Liver (tissue), 9 donors: ENCODE measurements around the gene AK1. TPM values are rescaled to one million over a fixed set of nuclear protein-coding genes. Genes with fewer than 3 reads are reported as not detected.
A peak's percentile ranks its signal among the peaks of the same experiment; 100 is the strongest.

Experiments used
- DNase-seq: peaks from one replicate; pipeline ENCODE4 v3.0.0-alpha.2; 2017; ENCODE audit warnings: low spot score
- H3K27ac ChIP-seq, 2 donors: one replicate each; pipeline ENCODE4 v1.7.0; 2013; ENCODE audit warnings: inconsistent platforms in 2 of 2, low read length in 2 of 2, control low read depth in 1 of 2, low read depth in 1 of 2, mild to moderate bottlenecking in 1 of 2
- H3K27me3 ChIP-seq, 4 donors: one replicate each; pipeline versions ENCODE4 v1.6.1 to v1.7.0; 2013; ENCODE audit warnings: low read length in 3 of 4, inconsistent platforms in 1 of 4, mild to moderate bottlenecking in 1 of 4, moderate library complexity in 1 of 4; ENCODE audit not compliant: control insufficient read depth in 4 of 4, insufficient read depth in 4 of 4
- H3K36me3 ChIP-seq, 4 donors: one replicate each; pipeline versions ENCODE4 v1.6.1 to v1.7.0; 2013; ENCODE audit warnings: low read length in 3 of 4, mild to moderate bottlenecking in 3 of 4, low read depth in 1 of 4, moderate library complexity in 1 of 4; ENCODE audit not compliant: control insufficient read depth in 4 of 4, insufficient read depth in 3 of 4
- H3K4me1 ChIP-seq, 4 donors: one replicate each; pipeline versions ENCODE4 v1.6.1 to v1.7.0; 2013; ENCODE audit warnings: low read length in 3 of 4, mild to moderate bottlenecking in 3 of 4, moderate library complexity in 1 of 4; ENCODE audit not compliant: control insufficient read depth in 4 of 4, insufficient read depth in 4 of 4
- H3K4me3 ChIP-seq, 3 donors: one replicate each; pipeline versions ENCODE4 v1.6.1 to v1.7.0; 2013; ENCODE audit warnings: low read length in 3 of 3, control low read depth in 1 of 3, low read depth in 1 of 3, mild to moderate bottlenecking in 1 of 3
- H3K9ac ChIP-seq, 2 donors: one replicate each; pipeline ENCODE4 v1.7.0; 2013; ENCODE audit warnings: low read length in 2 of 2, mild to moderate bottlenecking in 2 of 2, moderate library complexity in 2 of 2, control low read depth in 1 of 2, low read depth in 1 of 2
- H3K9me3 ChIP-seq, 4 donors: one replicate each; pipeline versions ENCODE4 v1.6.1 to v1.7.0; 2013; ENCODE audit warnings: low read length in 3 of 4; ENCODE audit not compliant: control insufficient read depth in 4 of 4
- CTCF ChIP-seq: fragments of 150-350 bp; IDR thresholded peaks from 2 replicates; pipeline ENCODE4 v1.5.1; 2017; ENCODE audit warnings: improper control_type of control experiment, low read depth, low read length; ENCODE audit not compliant: missing input control
- EGR1 ChIP-seq, 2 donors: IDR thresholded peaks; 2 replicates each; pipeline ENCODE4 v1.6.1; 2016 to 2018; ENCODE audit warnings: antibody characterized with exemption in 2 of 2, low read depth in 2 of 2
- FOXA1 ChIP-seq: IDR thresholded peaks from 2 replicates; pipeline ENCODE4 v1.6.1; 2016; ENCODE audit warnings: antibody characterized with exemption
- FOXA2 ChIP-seq: IDR thresholded peaks from 2 replicates; pipeline ENCODE4 v1.6.1; 2016; ENCODE audit warnings: antibody characterized with exemption
- GABPA ChIP-seq, 2 donors: IDR thresholded peaks in 1 of 2; conservative IDR thresholded peaks in 1 of 2; 2 replicates each; pipeline ENCODE4 v1.6.1; 2016; ENCODE audit warnings: antibody characterized with exemption in 2 of 2, mild to moderate bottlenecking in 1 of 2, moderate library complexity in 1 of 2
- HNF4A ChIP-seq, 2 donors: conservative IDR thresholded peaks; 2 replicates each; pipeline ENCODE4 v1.6.1; 2016; ENCODE audit warnings: antibody characterized with exemption in 2 of 2, mild to moderate bottlenecking in 2 of 2
- HNF4G ChIP-seq: IDR thresholded peaks from 2 replicates; pipeline ENCODE4 v1.6.1; 2016; ENCODE audit warnings: antibody characterized with exemption
- JUND ChIP-seq, 2 donors: IDR thresholded peaks; 2 replicates each; pipeline ENCODE4 v1.6.1; 2016; ENCODE audit warnings: antibody characterized with exemption in 2 of 2
- MAX ChIP-seq: IDR thresholded peaks from 2 replicates; pipeline ENCODE4 v1.6.1; 2016; ENCODE audit warnings: antibody characterized with exemption
- NR2F2 ChIP-seq: IDR thresholded peaks from 2 replicates; pipeline ENCODE4 v1.6.1; 2016; ENCODE audit warnings: antibody characterized with exemption
- RAD21 ChIP-seq, 2 donors: IDR thresholded peaks; 2 replicates each; pipeline ENCODE4 v1.6.1; 2016; ENCODE audit warnings: antibody characterized with exemption in 2 of 2, mild to moderate bottlenecking in 2 of 2
- REST ChIP-seq: IDR thresholded peaks from 2 replicates; pipeline ENCODE4 v1.6.1; 2016; ENCODE audit warnings: antibody characterized with exemption, mild to moderate bottlenecking
- SP1 ChIP-seq: IDR thresholded peaks from 2 replicates; pipeline ENCODE4 v1.6.1; 2018; ENCODE audit warnings: antibody characterized with exemption, mild to moderate bottlenecking
- TAF1 ChIP-seq: conservative IDR thresholded peaks from 2 replicates; pipeline ENCODE4 v1.6.1; 2016; ENCODE audit warnings: antibody characterized with exemption, mild to moderate bottlenecking
- YY1 ChIP-seq: IDR thresholded peaks from 2 replicates; pipeline ENCODE4 v1.6.1; 2016; ENCODE audit warnings: antibody characterized with exemption, mild to moderate bottlenecking
- WGBS: extraction: QIAGEN DNeasy Blood & Tissue Kit; methylation state at CpG from one replicate; pipeline ENCODE4 v1.1.7; 2013; 5-methylcytosine and 5-hydroxymethylcytosine counted together
- polyA plus RNA-seq, 2 donors: library from polyadenylated mRNA; stranded (reverse) in 1 of 2; unstranded in 1 of 2; fragments of 200-250 nt in 1 of 2; fragments of >200 nt in 1 of 2; fragmentation: Nextera tagmentation in 1 of 2; extraction: Ambion mirVana in 1 of 2; gene quantifications; one replicate each; pipeline versions ENCODE4 v1.2.1 to v1.2.3, GENCODE V29; 2013 to 2015
- total RNA-seq, 2 donors: library from RNA; depleted of rRNA; stranded (reverse); fragments of >200 nt; gene quantifications; one replicate each; pipeline ENCODE4 v1.2.3, GENCODE V29; 2014
- TF ChIP-seq, protein P1 (sequence below): IDR thresholded peaks from 2 replicates; pipeline ENCODE4 v1.6.1; 2016; ENCODE audit warnings: antibody characterized with exemption
- donor health status: healthy.
- donor health status: healthy.
- donor health status: healthy.
- donor health status: healthy.
- donor health status: healthy.

Gene AK1
- total and polyA plus RNA-seq, 4 donors = 10.6 to 78.3 (median 29.6) TPM

DNA sequence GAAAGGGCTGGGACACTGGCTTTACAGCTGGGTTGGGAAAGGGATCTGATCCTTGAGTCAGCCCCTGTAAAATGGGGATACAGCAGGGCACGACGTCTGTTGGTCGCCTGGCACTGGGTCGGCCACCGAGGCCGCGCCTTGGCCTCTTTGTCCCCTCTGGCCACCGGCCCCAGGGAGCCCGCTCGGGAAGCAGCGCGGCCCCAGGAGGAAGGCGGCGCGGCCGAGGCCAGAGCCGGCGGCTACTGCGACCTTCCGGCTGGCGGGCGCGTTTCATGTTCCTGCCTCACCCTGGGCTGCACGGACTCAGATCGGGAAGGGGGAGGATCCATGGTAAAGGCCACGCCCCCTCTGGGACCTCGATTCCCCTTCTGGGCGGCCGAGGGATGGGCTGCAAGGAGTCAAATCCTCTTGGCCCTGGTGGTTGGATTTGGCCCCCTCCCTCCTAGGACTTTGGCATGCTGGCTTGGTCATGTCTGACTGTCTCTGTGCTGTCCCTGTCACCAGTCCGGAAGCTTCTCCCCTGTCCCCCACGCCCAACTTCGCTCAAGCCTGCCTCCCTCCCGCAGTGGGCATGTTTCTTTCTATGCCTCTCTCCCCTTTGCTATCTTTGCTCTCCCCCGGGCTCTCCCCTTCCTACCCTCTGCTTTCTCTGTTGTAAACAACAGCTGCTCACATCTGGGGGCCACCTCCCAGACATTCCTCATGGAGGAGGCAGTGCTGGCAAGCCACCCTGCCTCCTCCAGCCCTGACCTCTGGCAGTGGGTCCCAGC is 49.0 kb downstream of the AK1 start (continued):
- TF ChIP-seq TAF1 (no peak), REST (peak; percentile 34), HNF4G (no peak), FOXA1 (peak; percentile 17), SP1 (peak; percentile 48), GABPA (IDR thresholded peaks at IDR 0.05 in 1 of 2, conservative IDR thresholded peaks at IDR 0.05 in 1 of 2) (no peak)

DNA sequence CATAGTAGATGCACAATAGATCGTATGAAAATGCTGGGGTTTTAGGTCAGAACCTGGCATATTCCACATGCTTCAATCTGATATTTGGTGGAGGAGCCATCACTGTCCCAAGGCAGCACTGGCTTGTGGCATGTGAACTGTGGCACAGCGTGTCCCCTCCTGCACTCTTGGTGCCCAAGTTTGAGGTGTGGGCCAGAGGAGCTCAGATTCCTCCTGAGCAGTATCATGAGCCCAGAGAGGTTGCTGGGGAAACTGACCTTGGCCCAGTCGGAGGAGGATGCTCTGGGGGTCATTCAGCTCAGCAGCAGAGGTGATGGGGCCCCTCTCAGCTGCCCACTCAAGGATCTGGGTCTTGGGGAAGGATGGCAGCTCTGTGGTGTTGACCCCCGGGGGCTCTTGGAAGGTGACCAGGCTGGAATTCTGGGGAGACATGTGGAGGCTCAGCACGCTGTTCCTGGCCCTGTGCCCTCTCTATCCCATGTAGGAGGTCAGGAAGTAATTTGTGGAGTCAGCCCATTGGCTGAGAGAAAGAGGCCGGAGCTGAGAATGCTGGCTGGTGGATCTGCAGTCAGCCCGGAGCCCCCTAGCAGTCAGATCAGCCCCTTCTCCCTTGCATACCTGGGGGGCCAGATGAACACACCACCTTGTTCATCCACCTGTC is 51.1 kb downstream of the AK1 start:
- WGBS = 71% methylated on average over 7 of the region's 7 CpGs
- Histone ChIP-seq H3K36me3 (peaks cover 0 to 4% (median under 1%) of the 10 kb centered on the region in 4 donors), H3K9ac (no peak overlapping the region), H3K9me3 (no peaks in the 10 kb centered on the region), H3K4me1 (peaks cover 8 to 21% (median 14%) of the 10 kb centered on the region in 4 donors), H3K27ac (no peak overlapping the region), H3K4me3 (no peak overlapping the region), H3K27me3 (no peaks in the 10 kb centered on the region)
- DNase-seq = no peak
- TF ChIP-seq HNF4A (conservative IDR thresholded peaks at IDR 0.05) = no peak
- TF ChIP-seq GABPA (IDR thresholded peaks at IDR 0.05 in 1 of 2, conservative IDR thresholded peaks at IDR 0.05 in 1 of 2) = no peak

GRCh38 chr9:127825319-127826051 is 52.0 kb downstream of the AK1 start:
- H3K4me1 ChIP-seq = peaks cover 8 to 21% (median 14%) of the 10 kb centered on the region in 4 donors
- peaks cover 0 to 4% (median under 1%) of the 10 kb centered on the region in 4 donors for H3K36me3 ChIP-seq
- no peak overlapping the region for H3K4me3 ChIP-seq
- H3K9ac ChIP-seq = no peak overlapping the region
- WGBS = 36% methylated on average over 42 of the region's 42 CpGs
- H3K9me3 ChIP-seq = no peaks in the 10 kb centered on the region
- no peaks in the 10 kb centered on the region for H3K27me3 ChIP-seq
- DNase-seq = peak; percentile 79
- H3K27ac ChIP-seq = no peak overlapping the region
- TF ChIP-seq EGR1 (IDR thresholded peaks at IDR 0.05; ENCODE audit: low read depth in 2 of 2) = no peak
- no peak for TF ChIP-seq MAX
- TF ChIP-seq YY1 = peak; percentile 16
- no peak for TF ChIP-seq GABPA (IDR thresholded peaks at IDR 0.05 in 1 of 2, conservative IDR thresholded peaks at IDR 0.05 in 1 of 2)
- no peak for TF ChIP-seq TAF1
- no peak for TF ChIP-seq SP1
- TF ChIP-seq CTCF = peak; percentile 36
- no peak for TF ChIP-seq JUND (IDR thresholded peaks at IDR 0.05)
- no peak for TF ChIP-seq REST
- TF ChIP-seq, protein P1, sequence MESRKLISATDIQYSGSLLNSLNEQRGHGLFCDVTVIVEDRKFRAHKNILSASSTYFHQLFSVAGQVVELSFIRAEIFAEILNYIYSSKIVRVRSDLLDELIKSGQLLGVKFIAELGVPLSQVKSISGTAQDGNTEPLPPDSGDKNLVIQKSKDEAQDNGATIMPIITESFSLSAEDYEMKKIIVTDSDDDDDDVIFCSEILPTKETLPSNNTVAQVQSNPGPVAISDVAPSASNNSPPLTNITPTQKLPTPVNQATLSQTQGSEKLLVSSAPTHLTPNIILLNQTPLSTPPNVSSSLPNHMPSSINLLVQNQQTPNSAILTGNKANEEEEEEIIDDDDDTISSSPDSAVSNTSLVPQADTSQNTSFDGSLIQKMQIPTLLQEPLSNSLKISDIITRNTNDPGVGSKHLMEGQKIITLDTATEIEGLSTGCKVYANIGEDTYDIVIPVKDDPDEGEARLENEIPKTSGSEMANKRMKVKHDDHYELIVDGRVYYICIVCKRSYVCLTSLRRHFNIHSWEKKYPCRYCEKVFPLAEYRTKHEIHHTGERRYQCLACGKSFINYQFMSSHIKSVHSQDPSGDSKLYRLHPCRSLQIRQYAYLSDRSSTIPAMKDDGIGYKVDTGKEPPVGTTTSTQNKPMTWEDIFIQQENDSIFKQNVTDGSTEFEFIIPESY = no peak
- TF ChIP-seq FOXA2 = no peak
- peak; percentile 20 for TF ChIP-seq NR2F2
- peak; percentile 6 to 67 for TF ChIP-seq RAD21 (IDR thresholded peaks at IDR 0.05)
